PC-3 (cell line): ENCODE results near the gene TNFRSF1B. TPM values are rescaled to one million over a fixed set of nuclear protein-coding genes. Genes with fewer than 3 reads are reported as not detected.

Source experiments
- ATAC-seq: fragments of 200-7000 bp; cut with Tn5 transposase; 2 replicates; pipeline ENCODE4 v1.9.1; 2020; ENCODE audit warnings: mild to moderate bottlenecking, moderate library complexity
- BruUV-seq: library from RNA; stranded (reverse); fragments of 400-500 nt; replicated peaks from 2 replicates; lab custom pipeline; 2021; lab: Mats Ljungman, UMichigan
- CTCF ChIA-PET: fragments of 300-600 bp; sonication (Branson Sonifier 250); formaldehyde crosslinking; loops from one replicate; lab custom pipeline; 2022; ENCODE audit warnings: antibody characterized with exemption; lab: Charles Lee
- POLR2A ChIA-PET: fragments of 300-600 bp; sonication (Branson Sonifier 250); formaldehyde crosslinking; loops from one replicate; lab custom pipeline; 2022; ENCODE audit warnings: antibody characterized with exemption; ENCODE audit not compliant: unreplicated experiment; lab: Charles Lee
- DNase-seq: peaks from one replicate; pipeline ENCODE4 v3.0.0-alpha.2; 2015
- H2AFZ ChIP-seq: fragments of 300-600 bp; sonication (generic); 2 replicates; pipeline ENCODE4 v1.6.0; 2016; ENCODE audit warnings: antibody characterized with exemption, low read length
- H3F3A ChIP-seq: fragments of 300-600 bp; sonication (generic); one replicate; pipeline ENCODE4 v1.6.0; 2017; ENCODE audit warnings: antibody characterized with exemption, low read length, control low read depth, mild to moderate bottlenecking; ENCODE audit not compliant: unreplicated experiment
- H3K27ac ChIP-seq: fragments of 300-600 bp; sonication (generic); 2 replicates; pipeline ENCODE4 v1.5.1; 2016; ENCODE audit warnings: mild to moderate bottlenecking, low read length
- H3K27me3 ChIP-seq: fragments of 300-600 bp; sonication (generic); 2 replicates; pipeline ENCODE4 v1.6.1; 2016; ENCODE audit warnings: low read length, mixed read lengths
- H3K36me3 ChIP-seq: fragments of 300-600 bp; sonication (generic); 2 replicates; pipeline ENCODE4 v1.6.1; 2016; ENCODE audit warnings: low read depth, mixed run types, low read length, mixed read lengths
- H3K4me1 ChIP-seq: fragments of 300-600 bp; sonication (generic); 2 replicates; pipeline ENCODE4 v1.5.1; 2016; ENCODE audit warnings: low read length; ENCODE audit not compliant: insufficient read depth
- H3K4me2 ChIP-seq: fragments of 300-600 bp; sonication (generic); 2 replicates; pipeline ENCODE4 v1.6.0; 2016; ENCODE audit warnings: low read length
- H3K4me3 ChIP-seq: fragments of 300-600 bp; sonication (generic); 2 replicates; pipeline ENCODE4 v1.5.1; 2016; ENCODE audit warnings: mild to moderate bottlenecking, low read length, mixed read lengths
- H3K79me2 ChIP-seq: fragments of 300-600 bp; sonication (generic); 2 replicates; pipeline ENCODE4 v1.6.1; 2017; ENCODE audit warnings: low read length, mixed read lengths
- H3K9ac ChIP-seq: fragments of 300-600 bp; sonication (generic); 2 replicates; pipeline ENCODE4 v1.6.0; 2016; ENCODE audit warnings: mild to moderate bottlenecking, low read length
- H3K9me2 ChIP-seq: fragments of 300-600 bp; sonication (generic); replicated peaks from 2 replicates; pipeline ENCODE4 v1.6.1; 2016; ENCODE audit warnings: mixed run types, low read length, mixed read lengths
- H3K9me3 ChIP-seq: fragments of 300-600 bp; sonication (generic); 2 replicates; pipeline ENCODE4 v1.6.1; 2016; ENCODE audit warnings: low read length, mixed read lengths
- H4K20me1 ChIP-seq: fragments of 300-600 bp; sonication (generic); 2 replicates; pipeline ENCODE4 v1.6.1; 2016; ENCODE audit warnings: low read length, mixed read lengths
- EZH2 ChIP-seq: fragments of 300-600 bp; sonication (generic); IDR thresholded peaks from one replicate; pipeline ENCODE4 v1.6.1; 2017; ENCODE audit warnings: antibody characterized with exemption, mild to moderate bottlenecking, low read length; ENCODE audit not compliant: unreplicated experiment
- EZH2phosphoT487 ChIP-seq: fragments of 300-600 bp; sonication (generic); IDR thresholded peaks from 2 replicates; pipeline ENCODE4 v1.6.1; 2018; ENCODE audit warnings: mild to moderate bottlenecking, antibody characterized with exemption, low read length, borderline replicate concordance
- intact Hi-C: fragments of 100-400 bp; cut with micrococcal nuclease; formaldehyde crosslinking; loops from 2 replicates; pipeline ENCODE4 v1.9.0; 2023
- total RNA-seq: library from RNA; depleted of rRNA; stranded (reverse); fragments of >200 nt; gene quantifications from 2 replicates; pipeline ENCODE4 v1.2.3, GENCODE V29; 2014
- TF ChIP-seq, protein P1 (sequence below): fragments of 300-600 bp; sonication (generic); conservative IDR thresholded peaks from 2 replicates; pipeline ENCODE4 v1.5.1; 2017; ENCODE audit warnings: antibody characterized with exemption, low read depth, mild to moderate bottlenecking, low read length

Gene TNFRSF1B
- total RNA-seq, 1 experiment from 2014 or later: 1.3 TPM

GRCh38 chr1:12155328-12155727 lies 11.5 kb upstream of the TNFRSF1B start:
- no TSS peak for BruUV-seq
- no peak overlapping the region for H3K27ac ChIP-seq
- ChIA-PET CTCF (no interaction called here), POLR2A (no interaction called here)
- TF ChIP-seq, protein P1, sequence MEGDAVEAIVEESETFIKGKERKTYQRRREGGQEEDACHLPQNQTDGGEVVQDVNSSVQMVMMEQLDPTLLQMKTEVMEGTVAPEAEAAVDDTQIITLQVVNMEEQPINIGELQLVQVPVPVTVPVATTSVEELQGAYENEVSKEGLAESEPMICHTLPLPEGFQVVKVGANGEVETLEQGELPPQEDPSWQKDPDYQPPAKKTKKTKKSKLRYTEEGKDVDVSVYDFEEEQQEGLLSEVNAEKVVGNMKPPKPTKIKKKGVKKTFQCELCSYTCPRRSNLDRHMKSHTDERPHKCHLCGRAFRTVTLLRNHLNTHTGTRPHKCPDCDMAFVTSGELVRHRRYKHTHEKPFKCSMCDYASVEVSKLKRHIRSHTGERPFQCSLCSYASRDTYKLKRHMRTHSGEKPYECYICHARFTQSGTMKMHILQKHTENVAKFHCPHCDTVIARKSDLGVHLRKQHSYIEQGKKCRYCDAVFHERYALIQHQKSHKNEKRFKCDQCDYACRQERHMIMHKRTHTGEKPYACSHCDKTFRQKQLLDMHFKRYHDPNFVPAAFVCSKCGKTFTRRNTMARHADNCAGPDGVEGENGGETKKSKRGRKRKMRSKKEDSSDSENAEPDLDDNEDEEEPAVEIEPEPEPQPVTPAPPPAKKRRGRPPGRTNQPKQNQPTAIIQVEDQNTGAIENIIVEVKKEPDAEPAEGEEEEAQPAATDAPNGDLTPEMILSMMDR: no peak
- no peak for TF ChIP-seq EZH2
- TF ChIP-seq EZH2phosphoT487: no peak
- H3K4me1 ChIP-seq: peaks cover 31% of the 10 kb centered on the region
- H3K27me3 ChIP-seq: no peaks in the 10 kb centered on the region
- H3K9me2 ChIP-seq: no peaks in the 10 kb centered on the region
- H2AFZ ChIP-seq: no peak overlapping the region
- no peaks in the 10 kb centered on the region for H3F3A ChIP-seq
- ATAC-seq (no peak), DNase-seq (no peak)
- H3K4me3 ChIP-seq: no peak overlapping the region
- no peaks in the 10 kb centered on the region for H3K9me3 ChIP-seq
- H3K9ac ChIP-seq: no peak overlapping the region
- intact Hi-C loops: no loop called here
- no peak overlapping the region for H3K4me2 ChIP-seq
- H3K36me3 ChIP-seq: no peaks in the 10 kb centered on the region
- H3K79me2 ChIP-seq: no peaks in the 10 kb centered on the region
- H4K20me1 ChIP-seq: no peaks in the 10 kb centered on the region

- H3K27me3 ChIP-seq: no peaks in the 10 kb centered on the region
- no peak overlapping the region for H3K27ac ChIP-seq
- H3K9me2 ChIP-seq: no peaks in the 10 kb centered on the region
- no peak overlapping the region for H3K4me2 ChIP-seq
- no peak overlapping the region for H3K9ac ChIP-seq
- H2AFZ ChIP-seq: no peak overlapping the region
- H3K79me2 ChIP-seq: no peaks in the 10 kb centered on the region
- H3K9me3 ChIP-seq: no peaks in the 10 kb centered on the region
- H3K36me3 ChIP-seq: no peaks in the 10 kb centered on the region
- H3F3A ChIP-seq: no peaks in the 10 kb centered on the region
- DNase-seq (peak; percentile 53), ATAC-seq (no peak)
- intact Hi-C loops: no loop called here
- H3K4me1 ChIP-seq: peaks cover 54% of the 10 kb centered on the region
- BruUV-seq: no TSS peak
- H3K4me3 ChIP-seq: no peak overlapping the region
- POLR2A ChIA-PET: no interaction called here
- TF ChIP-seq, protein P1: no peak
- TF ChIP-seq EZH2 (no peak), EZH2phosphoT487 (no peak)
- CTCF ChIA-PET: no interaction called here
- no peaks in the 10 kb centered on the region for H4K20me1 ChIP-seq
Observed at GRCh38 chr1:12157366-12158231, 9.2 kb upstream of the TNFRSF1B start.

GRCh38 chr1:12158357-12159092 lies 8.3 kb upstream of the TNFRSF1B start:
- TF ChIP-seq, protein P1: no peak
- TF ChIP-seq EZH2phosphoT487 (no peak), EZH2 (no peak)

More at GRCh38 chr1:12158357-12159092, 8.3 kb upstream of the TNFRSF1B start:
- no peaks in the 10 kb centered on the region for H3K9me2 ChIP-seq
- H2AFZ ChIP-seq: no peak overlapping the region
- no peak overlapping the region for H3K4me2 ChIP-seq
- intact Hi-C loops: no loop called here
- no peak overlapping the region for H3K27ac ChIP-seq
- no peak overlapping the region for H3K9ac ChIP-seq
- no peaks in the 10 kb centered on the region for H4K20me1 ChIP-seq
- H3K4me1 ChIP-seq: peaks cover 45% of the 10 kb centered on the region
- no peaks in the 10 kb centered on the region for H3K9me3 ChIP-seq
- H3K36me3 ChIP-seq: no peaks in the 10 kb centered on the region
- POLR2A ChIA-PET: no interaction called here
- no peak for ATAC-seq
- no TSS peak for BruUV-seq
- no peak overlapping the region for H3K4me3 ChIP-seq
- H3K79me2 ChIP-seq: no peaks in the 10 kb centered on the region
- H3F3A ChIP-seq: no peaks in the 10 kb centered on the region
- CTCF ChIA-PET: no interaction called here
- no peak for DNase-seq
- H3K27me3 ChIP-seq: no peaks in the 10 kb centered on the region
